Pancreas (tissue), 10 donors: ENCODE data around the gene ST6GALNAC3. TPM values are rescaled to one million over a fixed set of nuclear protein-coding genes. Genes with fewer than 3 reads are reported as not detected.

Experiments used
- ATAC-seq, 4 donors: fragments of 200-7000 bp; cut with Tn5 transposase; one replicate each; pipeline versions ENCODE4 v1.8.0 to v1.9.1; 2020; ENCODE audit warnings: mild to moderate bottlenecking in 4 of 4, moderate library complexity in 4 of 4
- DNase-seq, 6 donors: peaks; one replicate each; pipeline ENCODE4 v3.0.0-alpha.2; 2020
- FAIRE-seq: peaks from 2 replicates; lab custom pipeline; 2012; peaks lifted over from hg19 to GRCh38; lab: Jason Lieb, UNC
- H3K27ac ChIP-seq, 4 donors: fragments of 200-600 bp; sonication (generic); 1 replicate in 3 of 4; 2 replicates in 1 of 4; pipeline versions ENCODE4 v1.5.0 to v1.8.0; 2020
- H3K27me3 ChIP-seq, 4 donors: fragments of 200-600 bp; one replicate each; pipeline ENCODE4 v1.8.0; 2021
- H3K36me3 ChIP-seq, 3 donors: fragments of 200-600 bp; sonication (generic) in 1 of 3; one replicate each; pipeline versions ENCODE4 v1.5.0 to v1.8.0; 2020 to 2021
- H3K4me1 ChIP-seq, 3 donors: fragments of 200-600 bp; one replicate each; pipeline ENCODE4 v1.8.0; 2021
- H3K4me3 ChIP-seq, 4 donors: fragments of 200-600 bp; sonication (generic) in 2 of 4; one replicate each; pipeline versions ENCODE4 v1.5.0 to v1.8.0; 2020 to 2021
- H3K9me3 ChIP-seq, 4 donors: fragments of 200-600 bp; one replicate each; pipeline ENCODE4 v1.8.0; 2021
- CTCF ChIP-seq, 4 donors: fragments of 200-600 bp; sonication (generic) in 3 of 4; IDR thresholded peaks; one replicate each; pipeline versions ENCODE4 v1.5.0 to v1.8.0; 2021; ENCODE audit warnings: antibody characterized with exemption in 4 of 4
- WGBS, 2 donors: extraction: QIAGEN DNeasy Blood & Tissue Kit; methylation state at CpG; one replicate each; pipeline ENCODE4 v1.1.7; 2013; 5-methylcytosine and 5-hydroxymethylcytosine counted together
- intact Hi-C, 3 donors: fragments of 100-400 bp; cut with DNase I; formaldehyde crosslinking; loops; one replicate each; pipeline versions ENCODE4 v1.11.1 to v1.14.2; 2022
- polyA plus RNA-seq, 2 donors: library from polyadenylated mRNA; stranded (reverse); fragments of 200-250 nt; gene quantifications; one replicate each; pipeline ENCODE4 v1.2.3, GENCODE V29; 2013
- total RNA-seq, 6 donors: library from RNA; stranded (reverse); fragmentation: NEBNext Ultra II Directional in 4 of 6; extraction: Animal tissue kit (Norgen Biotek cat#: 25700) in 4 of 6; gene quantifications; one replicate each; pipeline versions ENCODE4 v1.2.1 to v1.2.4, GENCODE V29; 2021 to 2023
- donor health status: healthy with polysubstance abuse.
- donor health status: DM: no; HTN: no; CAD: no; lungs with moderate emphysema.
- donor health status: DM: no; HTN: no; CAD: no.
- donor health status: control.
- donor health status: control.
- donor health status: Bipolar disorder and iron deficiency.
- donor health status: DM: yes; HTN: yes; CAD: no.
- donor health status: DM: no; HTN: no; CAD: no.
- donor health status: DM: no; HTN: no; CAD: no.
- donor health status: DM: yes; HTN: yes; CAD: no.

ST6GALNAC3 gene
- total and polyA plus RNA-seq, 8 donors = 0.35 to 2.0 (median 0.80) TPM

GRCh38 chr1:76601465-76601864 lies 526.9 kb downstream of the ST6GALNAC3 start:
- WGBS, 2 donors = 78 to 91% methylated on average over 2 of the region's 2 CpGs
- intact Hi-C loops = no loop called here
- FAIRE-seq (no peak), DNase-seq (no peak), ATAC-seq (no peak)
- Histone ChIP-seq H3K4me3 (no peak overlapping the region), H3K9me3 (no peaks in the 10 kb centered on the region), H3K27ac (no peak overlapping the region), H3K27me3 (no peaks in the 10 kb centered on the region), H3K4me1 (no peaks in the 10 kb centered on the region), H3K36me3 (no peaks in the 10 kb centered on the region)
- TF ChIP-seq CTCF (IDR thresholded peaks at IDR 0.05) = no peak

- TF ChIP-seq CTCF (IDR thresholded peaks at IDR 0.05) = no peak
- FAIRE-seq = no peak
- H3K4me1 ChIP-seq = peaks cover 0 to 4% (median 0%) of the 10 kb centered on the region in 3 donors
- H3K27me3 ChIP-seq = no peaks in the 10 kb centered on the region
- no peak overlapping the region for H3K4me3 ChIP-seq
- H3K9me3 ChIP-seq = no peaks in the 10 kb centered on the region
- H3K36me3 ChIP-seq = no peaks in the 10 kb centered on the region
- no peak for ATAC-seq
- intact Hi-C loops = no loop called here
- H3K27ac ChIP-seq = no peak overlapping the region
- WGBS, 2 donors = 78 to 80% methylated on average over 3 of the region's 3 CpGs
- no peak for DNase-seq
Measured at GRCh38 chr1:76607717-76608116, 533.2 kb downstream of the ST6GALNAC3 start.

GRCh38 chr1:76611770-76612445 lies 537.4 kb downstream of the ST6GALNAC3 start:
- H3K36me3 ChIP-seq = no peaks in the 10 kb centered on the region
- H3K4me3 ChIP-seq = no peak overlapping the region
- H3K9me3 ChIP-seq = no peaks in the 10 kb centered on the region
- 18 to 19% methylated on average over 5 of the region's 5 CpGs for WGBS, 2 donors
- FAIRE-seq (no peak), DNase-seq (peak in 1 of 6 donors; percentile 5), ATAC-seq (peak; percentile 72 to 87 (median 79))
- TF ChIP-seq CTCF (IDR thresholded peaks at IDR 0.05) = no peak
- H3K27me3 ChIP-seq = no peaks in the 10 kb centered on the region
- peaks cover 0 to 4% (median 0%) of the 10 kb centered on the region in 3 donors for H3K4me1 ChIP-seq
- H3K27ac ChIP-seq = no peak overlapping the region
- intact Hi-C loops = no loop called here

GRCh38 chr1:76613886-76614285 lies 539.3 kb downstream of the ST6GALNAC3 start:
- no peaks in the 10 kb centered on the region for H3K9me3 ChIP-seq
- intact Hi-C loops = no loop called here
- whole genome bisulfite sequencing, 2 donors = 60 to 69% methylated on average over 2 of the region's 2 CpGs
- FAIRE-seq = no peak
- H3K4me1 ChIP-seq = peaks cover 0 to 4% (median 0%) of the 10 kb centered on the region in 3 donors
- no peak overlapping the region for H3K27ac ChIP-seq
- no peak for TF ChIP-seq CTCF (IDR thresholded peaks at IDR 0.05)
- ATAC-seq = no peak
- no peak for DNase-seq
- no peak overlapping the region for H3K4me3 ChIP-seq
- no peaks in the 10 kb centered on the region for H3K27me3 ChIP-seq
- no peaks in the 10 kb centered on the region for H3K36me3 ChIP-seq
